OCI-LY7 (cell line): ENCODE measurements around the gene PLCL2. TPM values are rescaled to one million over a fixed set of nuclear protein-coding genes. Genes with fewer than 3 reads are reported as not detected.

Experiments
- BruUV-seq: library from RNA; stranded (reverse); fragments of 400-500 nt; replicated peaks from 2 replicates; lab custom pipeline; 2021; lab: Mats Ljungman, UMichigan
- CTCF ChIA-PET: fragments of 300-600 bp; sonication (Branson Sonifier 250); formaldehyde crosslinking; loops from one replicate; lab custom pipeline; 2022; ENCODE audit warnings: antibody characterized with exemption; ENCODE audit not compliant: unreplicated experiment; lab: Charles Lee
- POLR2A ChIA-PET: fragments of 300-600 bp; sonication (Branson Sonifier 250); formaldehyde crosslinking; loops from one replicate; lab custom pipeline; 2022; ENCODE audit warnings: antibody characterized with exemption; lab: Charles Lee
- DNase-seq: peaks from one replicate; pipeline ENCODE4 v3.0.0-alpha.2; 2015; ENCODE audit warnings: low spot score
- H2AFZ ChIP-seq: fragments of 200-600 bp; sonication (generic), shearing (Covaris generic); 2 replicates; pipeline ENCODE4 v1.6.1; 2014; ENCODE audit warnings: mild to moderate bottlenecking, antibody characterized with exemption, low read length, moderate library complexity
- H3K27ac ChIP-seq: fragments of 200-600 bp; sonication (generic); 2 replicates; pipeline ENCODE4 v1.5.1; 2014; ENCODE audit warnings: mixed run types, low read depth, mild to moderate bottlenecking, moderate library complexity, low read length, inconsistent platforms; ENCODE audit not compliant: poor library complexity, severe bottlenecking
- H3K36me3 ChIP-seq: fragments of 200-600 bp; sonication (generic); 2 replicates; pipeline ENCODE4 v1.6.1; 2014; ENCODE audit warnings: mild to moderate bottlenecking, antibody characterized with exemption, low read length, moderate library complexity, mixed read lengths; ENCODE audit not compliant: insufficient read depth
- H3K4me1 ChIP-seq: fragments of 200-600 bp; sonication (generic); 2 replicates; pipeline ENCODE4 v1.5.1; 2014; ENCODE audit warnings: mild to moderate bottlenecking, low read length; ENCODE audit not compliant: insufficient read depth, poor library complexity, severe bottlenecking
- H3K4me2 ChIP-seq: fragments of 200-600 bp; sonication (generic); 2 replicates; pipeline ENCODE4 v1.6.1; 2014; ENCODE audit warnings: mild to moderate bottlenecking, low read length
- H3K4me3 ChIP-seq: fragments of 200-600 bp; sonication (generic); 2 replicates; pipeline ENCODE4 v1.5.1; 2014; ENCODE audit warnings: mild to moderate bottlenecking, low read depth, low read length; ENCODE audit not compliant: poor library complexity, severe bottlenecking
- H3K79me2 ChIP-seq: fragments of 200-600 bp; sonication (generic); 2 replicates; pipeline ENCODE4 v1.6.1; 2016; ENCODE audit warnings: low read depth, mild to moderate bottlenecking, low read length, moderate library complexity, mixed read lengths; ENCODE audit not compliant: insufficient read depth
- H3K9me2 ChIP-seq: fragments of 200-600 bp; sonication (generic); 2 replicates; pipeline ENCODE4 v1.6.1; 2016; ENCODE audit warnings: mild to moderate bottlenecking, low read length, mixed read lengths; ENCODE audit not compliant: insufficient read depth
- H3K9me3 ChIP-seq: fragments of 200-600 bp; sonication (generic); 2 replicates; pipeline ENCODE4 v1.6.1; 2014; ENCODE audit warnings: mild to moderate bottlenecking, mixed run types, low read length, mixed read lengths
- H4K20me1 ChIP-seq: fragments of 200-600 bp; sonication (generic); 2 replicates; pipeline ENCODE4 v1.6.1; 2014; ENCODE audit warnings: mild to moderate bottlenecking, antibody characterized with exemption, low read length, moderate library complexity, mixed read lengths; ENCODE audit not compliant: insufficient read depth
- CTCF ChIP-seq: fragments of 200-600 bp; sonication (generic); conservative IDR thresholded peaks from 2 replicates; pipeline ENCODE4 v1.5.1; 2014; ENCODE audit warnings: mild to moderate bottlenecking, antibody characterized with exemption, low read length, moderate library complexity, mixed read lengths
- EZH2phosphoT487 ChIP-seq: fragments of 200-600 bp; sonication (generic); IDR thresholded peaks from 2 replicates; pipeline ENCODE4 v1.6.1; 2018; ENCODE audit warnings: low read depth, borderline replicate concordance, mild to moderate bottlenecking, mixed run types, antibody characterized with exemption, low read length, moderate library complexity, mixed read lengths
- intact Hi-C: fragments of 100-400 bp; cut with micrococcal nuclease; formaldehyde crosslinking; loops from one replicate; pipeline ENCODE4 v1.10.0; 2022; ENCODE audit not compliant: unreplicated experiment
- total RNA-seq, 2 experiments: library from RNA; depleted of rRNA in 1 of 2; stranded (reverse); fragments of >200 nt in 1 of 2; shearing (Covaris generic) in 1 of 2; gene quantifications; 2 replicates each; pipeline ENCODE4 v1.2.3, GENCODE V29; 2014 to 2022

Gene PLCL2
- total RNA-seq, 2 experiments from 2014 or later, result 34.1 to 41.6 TPM

- no peak overlapping the region for H3K27ac ChIP-seq
- intact Hi-C loops, result loop anchor here (1.0 to 5.0 kb wide), 6 partner anchors 143 to 430 kb away; no protein-coding TSS in a partner anchor
- H4K20me1 ChIP-seq, result no peaks in the 10 kb centered on the region
- no peaks in the 10 kb centered on the region for H3K36me3 ChIP-seq
- BruUV-seq, result no TSS peak
- no peak overlapping the region for H2AFZ ChIP-seq
- CTCF ChIA-PET, result no interaction called here
- H3K4me1 ChIP-seq, result peaks cover 26% of the 10 kb centered on the region
- POLR2A ChIA-PET, result interaction anchor here (1.2 kb wide), 2 partner anchors 143 to 205 kb away, joined by 3 read pairs; no protein-coding TSS in a partner anchor
- peak; percentile 85 for TF ChIP-seq CTCF
- no peak for TF ChIP-seq EZH2phosphoT487
- H3K9me3 ChIP-seq, result no peaks in the 10 kb centered on the region
- peak; percentile 38 for DNase-seq
- no peaks in the 10 kb centered on the region; the same call in 1 of the 2 replicates for H3K79me2 ChIP-seq
- no peak overlapping the region for H3K4me3 ChIP-seq
- no peak overlapping the region for H3K4me2 ChIP-seq
- H3K9me2 ChIP-seq, result no peaks in the 10 kb centered on the region
Measured at GRCh38 chr3:17032407-17033034, 147.8 kb downstream of the PLCL2 start.

- intact Hi-C loops, result loop anchor here (5.0 kb wide), 3 partner anchors 191 to 431 kb away; no protein-coding TSS in a partner anchor
- H3K79me2 ChIP-seq, result no peaks in the 10 kb centered on the region
- H3K4me2 ChIP-seq, result no peak overlapping the region
- H3K9me3 ChIP-seq, result no peaks in the 10 kb centered on the region
- no peak overlapping the region for H3K27ac ChIP-seq
- peaks cover 20% of the 10 kb centered on the region for H3K4me1 ChIP-seq
- H4K20me1 ChIP-seq, result no peaks in the 10 kb centered on the region
- no peaks in the 10 kb centered on the region for H3K36me3 ChIP-seq
- H2AFZ ChIP-seq, result no peak overlapping the region
- no peak for DNase-seq
- H3K9me2 ChIP-seq, result no peaks in the 10 kb centered on the region
- H3K4me3 ChIP-seq, result no peak overlapping the region
- BruUV-seq, result no TSS peak
- POLR2A ChIA-PET, result interaction anchor here (1.1 kb wide), 1 partner anchor 11 kb away, joined by 3 read pairs; no protein-coding TSS in a partner anchor
- no peak for TF ChIP-seq EZH2phosphoT487
- no peak for TF ChIP-seq CTCF
- CTCF ChIA-PET, result no interaction called here
Measured at GRCh38 chr3:17033516-17034168, 148.9 kb downstream of the PLCL2 start.
